Measurements from ENCODE around the gene ZCCHC14. TPM values are rescaled to one million over a fixed set of nuclear protein-coding genes. Genes with fewer than 3 reads are reported as not detected.

The ZCCHC14 gene
- total and polyA plus RNA-seq, 2 of the 13 experiments (the other 11 are each of a cell fraction or from before 2014, with no cell fraction given) = 12.4 to 12.5 TPM

- TF ChIP-seq ZFP91 (CRISPR knock-in tag; IDR thresholded peaks at IDR 0.05; ENCODE audit: borderline replicate concordance) (peak; percentile 86), ETS1 (CRISPR knock-in tag; IDR thresholded peaks at IDR 0.05) (no peak), ZNF670 (CRISPR knock-in tag; IDR thresholded peaks at IDR 0.05; ENCODE audit: borderline replicate concordance) (no peak), MYC (CRISPR knock-in tag; IDR thresholded peaks at IDR 0.05; ENCODE audit: borderline replicate concordance) (peak; percentile 98), ZNF768 (CRISPR knock-in tag; IDR thresholded peaks at IDR 0.05) (peak; percentile 90), ZSCAN12 (CRISPR knock-in tag; IDR thresholded peaks at IDR 0.05) (no peak), KLF15 (CRISPR knock-in tag; IDR thresholded peaks at IDR 0.05; ENCODE audit: borderline replicate concordance) (no peak), GZF1 (CRISPR knock-in tag; IDR thresholded peaks at IDR 0.05) (no peak), ZNF761 (CRISPR knock-in tag; conservative IDR thresholded peaks at IDR 0.05) (peak; percentile 84; the same call in 1 of the 2 replicates), MTA3 (CRISPR knock-in tag; IDR thresholded peaks at IDR 0.05) (no peak), CSRNP2 (CRISPR knock-in tag; conservative IDR thresholded peaks at IDR 0.05; ENCODE audit: low read depth) (no peak; the same call in 1 of the 2 replicates), ZNF639 (CRISPR knock-in tag; conservative IDR thresholded peaks at IDR 0.05) (no peak; the same call in 1 of the 2 replicates), NFIC (IDR thresholded peaks at IDR 0.05; ENCODE audit: low read length) (no peak), MLXIP (CRISPR knock-in tag; IDR thresholded peaks at IDR 0.05; ENCODE audit: borderline replicate concordance) (no peak), ZBED4 (CRISPR knock-in tag; IDR thresholded peaks at IDR 0.05; ENCODE audit: borderline replicate concordance) (no peak)
Observed at GRCh38 chr16:87487361-87487924, 5.4 kb downstream of the ZCCHC14 start (continued).

All from HepG2 (cell line).